GM18873 (cell line): Measurements from ENCODE around the gene GPR158.
"Not testable (repeated sequence)": the region's sequence is repeated elsewhere in the genome, so short reads cannot be mapped to it uniquely, and the experiment has no call there.

Experiments used
- ATAC-seq: cut with Tn5 transposase; IDR thresholded peaks from one replicate; pipeline ENCODE4 v1.9.1; 2021; ENCODE audit warnings: mild to moderate bottlenecking, moderate library complexity, moderate number of reproducible peaks; ENCODE audit not compliant: unreplicated experiment, low FRiP score

Gene GPR158

GRCh38 chr10:25294032-25294926, 119.5 kb downstream of the GPR158 start:
- no peak for ATAC-seq

GRCh38 chr10:25296324-25296723, 121.5 kb downstream of the GPR158 start:
- ATAC-seq, result no peak

- ATAC-seq, result no peak
These were observed 122.7 kb downstream of the GPR158 start for GRCh38 chr10:25297466-25297865.

GRCh38 chr10:25300073-25300472, 125.3 kb downstream of the GPR158 start:
- no peak for ATAC-seq

GRCh38 chr10:25304606-25305005, 129.8 kb downstream of the GPR158 start:
- ATAC-seq, result no peak

GRCh38 chr10:25306386-25306785, 131.6 kb downstream of the GPR158 start:
- ATAC-seq, result no peak

GRCh38 chr10:25308278-25308677, 133.5 kb downstream of the GPR158 start:
- no peak for ATAC-seq

- not testable (repeated sequence) for ATAC-seq
These were observed 142.9 kb downstream of the GPR158 start for GRCh38 chr10:25317596-25318211.

- no peak for ATAC-seq
These were observed 152.5 kb downstream of the GPR158 start for GRCh38 chr10:25327273-25327672.

- no peak for ATAC-seq
These were observed 153.6 kb downstream of the GPR158 start for GRCh38 chr10:25328361-25328760.

GRCh38 chr10:25329587-25329986, 154.8 kb downstream of the GPR158 start:
- ATAC-seq, result not testable (repeated sequence)

GRCh38 chr10:25334445-25334844, 159.6 kb downstream of the GPR158 start:
- ATAC-seq, result no peak

- no peak for ATAC-seq
These were observed 161.5 kb downstream of the GPR158 start for GRCh38 chr10:25336330-25336729.

GRCh38 chr10:25338271-25338670, 163.5 kb downstream of the GPR158 start:
- no peak for ATAC-seq

GRCh38 chr10:25339966-25340365, 165.2 kb downstream of the GPR158 start:
- no peak for ATAC-seq

GRCh38 chr10:25349520-25349919, 174.7 kb downstream of the GPR158 start:
- ATAC-seq, result no peak

GRCh38 chr10:25356609-25357008, 181.8 kb downstream of the GPR158 start:
- ATAC-seq, result no peak

GRCh38 chr10:25357269-25357668, 182.5 kb downstream of the GPR158 start:
- ATAC-seq, result no peak

GRCh38 chr10:25382029-25382810, 207.4 kb downstream of the GPR158 start:
- ATAC-seq, result no peak

- ATAC-seq, result not testable (repeated sequence)
These were observed 208.1 kb downstream of the GPR158 start for GRCh38 chr10:25382901-25383300.

- ATAC-seq, result no peak
These were observed 208.9 kb downstream of the GPR158 start for GRCh38 chr10:25383686-25384085.
